ENCODE measurements around the gene HS1BP3.

Gene HS1BP3

DNA sequence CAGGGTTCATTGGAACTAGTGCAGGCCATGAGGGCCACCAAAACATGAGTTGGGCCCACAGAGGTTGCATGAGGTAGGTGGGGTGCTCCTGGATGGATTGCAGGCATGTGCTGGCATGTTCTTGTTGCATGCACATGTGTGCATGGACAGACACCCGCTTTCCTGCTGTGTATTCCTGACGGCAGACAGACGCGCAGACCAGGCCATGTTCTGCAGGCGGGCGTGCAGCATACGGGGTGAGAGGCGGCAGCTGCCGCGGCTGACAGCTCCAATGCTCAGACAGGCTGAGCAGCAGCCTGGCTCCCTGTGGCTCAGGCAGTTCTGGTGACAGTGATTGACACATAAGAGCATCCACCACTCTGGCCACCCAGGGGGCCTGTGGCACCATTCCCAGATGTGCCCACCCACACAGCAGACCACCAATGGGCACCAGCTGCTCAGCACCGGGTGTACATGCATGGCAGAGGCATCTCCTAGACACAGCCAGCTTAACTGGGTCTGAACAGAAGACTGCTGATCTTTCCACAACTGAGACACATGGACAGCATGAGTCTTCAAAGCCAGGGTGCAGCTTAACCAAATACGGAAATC, 21.2 kb downstream of the HS1BP3 start:
- no peak for DNase-seq (ENCODE audit: low read depth)

DNA sequence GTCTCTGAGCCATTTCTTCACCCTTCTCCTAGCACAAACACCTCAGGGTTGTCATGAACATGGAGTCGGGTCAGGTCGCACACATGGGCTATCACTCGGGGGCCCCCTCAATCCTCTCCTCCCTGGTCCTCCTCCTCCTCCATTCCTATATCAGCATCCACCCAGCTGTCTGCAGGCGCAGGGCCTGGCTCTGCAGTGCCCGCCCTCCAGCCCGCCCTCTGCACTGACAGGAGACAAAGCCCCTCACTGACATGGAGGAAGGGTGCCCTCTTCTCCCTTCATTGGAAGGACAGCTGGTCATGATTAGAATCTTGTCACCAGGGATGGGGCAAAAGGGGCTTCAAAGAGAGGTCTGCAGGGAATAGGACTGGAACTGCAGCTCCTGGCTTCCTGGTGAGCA, 21.7 kb downstream of the HS1BP3 start:
- DNase-seq (ENCODE audit: low read depth): no peak

- DNase-seq (ENCODE audit: low read depth): no peak
Observed at GRCh38 chr2:20627712-20628380, 23.1 kb downstream of the HS1BP3 start.

DNA sequence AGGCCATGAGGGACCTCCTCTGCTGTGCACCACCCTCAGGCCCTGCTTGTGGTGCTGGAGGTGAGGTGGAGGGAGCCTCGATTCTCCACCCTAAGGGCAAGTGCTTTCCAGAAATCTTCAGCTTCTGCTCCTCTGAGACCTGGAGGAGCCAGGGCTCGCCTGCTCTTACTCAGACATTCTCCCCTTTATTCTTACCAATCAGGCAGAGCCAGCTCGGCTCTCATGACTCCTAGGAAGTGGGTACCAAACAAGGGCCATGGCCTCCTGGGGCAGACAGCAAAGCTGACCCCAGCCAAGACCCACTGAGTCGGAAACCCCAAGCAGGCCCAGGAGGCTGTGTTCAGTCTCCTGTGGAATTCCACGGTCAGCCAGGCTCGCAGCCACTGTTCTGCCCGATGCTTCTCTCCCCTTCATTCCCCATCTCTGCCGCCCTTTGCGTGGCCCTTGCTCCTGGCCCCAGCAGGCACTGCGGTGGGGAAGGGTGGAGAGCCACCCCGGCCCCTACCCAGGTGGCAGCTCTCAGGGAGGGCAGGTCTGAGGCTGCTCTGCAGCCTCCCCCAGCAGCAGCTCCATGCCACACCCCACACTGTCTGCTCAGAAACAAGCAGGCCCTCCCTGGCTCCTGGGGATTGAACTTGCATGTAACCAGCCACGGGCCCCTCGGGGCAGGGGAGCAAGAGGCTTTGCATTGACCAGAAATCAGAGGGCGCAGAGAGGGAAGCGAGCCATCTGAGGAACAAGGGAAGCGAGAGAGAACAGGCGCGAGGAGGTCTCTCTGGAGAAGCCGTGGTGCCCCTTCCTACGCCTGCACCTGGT, 24.0 kb downstream of the HS1BP3 start:
- DNase-seq (ENCODE audit: low read depth): no peak

DNA sequence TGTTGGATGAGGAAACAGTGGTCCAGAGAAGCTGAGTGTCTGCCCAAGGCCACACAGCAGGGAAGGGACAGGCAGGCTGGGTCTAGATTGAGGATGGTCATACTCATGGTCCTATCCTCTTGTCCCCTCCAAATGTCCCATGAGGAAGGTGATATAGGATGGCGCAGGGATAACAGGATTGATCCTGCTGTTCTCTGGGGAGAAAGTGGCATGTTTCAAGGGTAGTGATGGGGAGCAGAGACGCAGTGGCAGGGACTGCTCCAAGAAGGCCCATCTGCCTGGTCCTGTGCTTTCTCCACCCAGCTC, 24.6 kb downstream of the HS1BP3 start:
- DNase-seq (ENCODE audit: low read depth): no peak

- no peak for DNase-seq (ENCODE audit: low read depth)
Observed at GRCh38 chr2:20625491-20626391, 25.2 kb downstream of the HS1BP3 start.

DNA sequence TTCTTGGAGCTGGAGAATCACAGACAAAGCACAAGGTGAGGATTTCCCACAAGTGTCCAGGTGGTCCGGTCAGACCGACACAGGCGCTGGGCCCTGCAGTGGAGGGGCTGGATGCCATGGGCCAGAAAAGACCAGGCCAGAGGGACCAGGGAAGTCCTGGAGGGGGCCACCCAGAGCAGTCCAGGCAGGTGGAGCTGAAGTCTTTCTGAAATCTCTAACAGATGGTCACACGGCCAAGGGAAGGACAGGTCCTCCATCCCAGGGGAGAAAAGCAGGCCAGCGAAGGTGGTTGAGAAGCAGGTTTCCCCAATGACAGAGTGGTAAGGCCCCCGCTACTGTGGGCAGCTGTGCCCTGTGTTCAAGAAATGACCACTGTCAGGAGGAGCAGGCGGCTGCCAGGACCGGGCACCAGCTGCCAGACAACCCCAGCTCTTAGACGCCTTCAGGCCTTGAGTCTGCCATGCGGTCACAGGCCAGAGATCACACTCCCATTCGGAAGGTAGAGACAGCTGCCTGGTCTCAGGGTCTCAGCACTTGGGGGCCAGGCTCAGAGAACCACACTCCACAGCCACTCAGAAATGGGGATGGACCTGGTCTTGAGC, 25.9 kb downstream of the HS1BP3 start:
- DNase-seq (ENCODE audit: low read depth): no peak

GRCh38 chr2:20624156-20624883, 26.6 kb downstream of the HS1BP3 start:
- no peak for DNase-seq (ENCODE audit: low read depth)

GRCh38 chr2:20623741-20624155, 27.1 kb downstream of the HS1BP3 start:
- DNase-seq (ENCODE audit: low read depth): no peak

DNA sequence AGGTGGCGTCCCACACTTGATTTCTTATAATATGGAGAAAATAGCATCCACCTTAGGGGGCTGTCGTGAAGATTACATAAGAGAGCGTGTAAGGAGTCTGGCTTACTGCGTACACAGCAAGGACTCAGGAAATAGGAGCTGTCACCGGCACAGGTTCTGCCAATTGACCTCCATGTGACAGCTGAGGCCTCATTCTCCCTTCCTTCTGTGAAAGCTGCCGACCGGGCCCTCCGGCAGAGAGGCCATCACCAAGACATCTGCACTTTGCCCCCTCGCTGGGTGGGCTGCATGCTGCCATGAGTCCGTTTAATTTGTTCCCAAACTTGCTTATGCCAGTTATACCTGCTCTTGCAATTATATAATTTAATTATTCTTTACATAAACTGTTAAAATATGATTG, 27.7 kb downstream of the HS1BP3 start:
- DNase-seq (ENCODE audit: low read depth): no peak

DNA sequence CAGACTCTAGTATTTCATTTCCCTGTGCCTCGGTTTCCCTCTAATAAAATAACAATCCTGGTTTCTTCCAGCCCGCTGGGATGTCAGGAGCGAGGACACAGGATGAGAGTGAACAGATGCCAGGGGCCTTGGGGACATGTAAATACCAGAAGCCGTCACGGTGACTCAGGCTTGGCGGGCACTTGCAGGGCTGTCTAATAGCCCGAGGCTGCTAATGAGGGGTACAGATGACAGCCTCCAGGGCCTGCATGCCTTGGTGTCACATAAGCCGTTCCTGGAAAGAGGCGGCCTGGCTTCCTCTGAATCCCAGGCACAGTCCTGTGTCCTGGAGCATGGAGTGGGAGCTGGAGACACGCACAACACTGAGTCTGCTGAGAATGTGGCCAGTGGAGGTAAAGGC, 28.2 kb downstream of the HS1BP3 start:
- no peak for DNase-seq (ENCODE audit: low read depth)

DNA sequence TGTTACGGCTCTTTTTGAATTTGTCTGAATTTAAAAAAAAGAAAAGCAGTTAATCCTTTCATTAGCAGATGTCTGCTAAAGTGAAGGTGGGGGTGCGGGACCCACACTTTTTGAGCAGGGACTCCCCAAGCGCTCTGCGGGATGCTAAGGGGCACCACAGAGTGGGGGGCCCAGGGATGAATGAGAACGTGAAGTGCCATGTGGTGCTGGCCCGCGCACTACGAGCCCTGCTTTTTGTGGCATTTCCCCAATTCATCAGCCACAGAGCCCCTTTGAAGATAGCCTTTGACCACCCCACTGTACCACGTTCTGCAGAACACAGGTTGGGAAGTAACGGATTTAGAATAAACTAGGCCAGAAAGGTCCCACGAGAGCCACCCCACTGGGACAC, 28.6 kb downstream of the HS1BP3 start:
- no peak for DNase-seq (ENCODE audit: low read depth)

- DNase-seq (ENCODE audit: low read depth): no peak
Observed at GRCh38 chr2:20621366-20622295, 29.3 kb downstream of the HS1BP3 start.

DNA sequence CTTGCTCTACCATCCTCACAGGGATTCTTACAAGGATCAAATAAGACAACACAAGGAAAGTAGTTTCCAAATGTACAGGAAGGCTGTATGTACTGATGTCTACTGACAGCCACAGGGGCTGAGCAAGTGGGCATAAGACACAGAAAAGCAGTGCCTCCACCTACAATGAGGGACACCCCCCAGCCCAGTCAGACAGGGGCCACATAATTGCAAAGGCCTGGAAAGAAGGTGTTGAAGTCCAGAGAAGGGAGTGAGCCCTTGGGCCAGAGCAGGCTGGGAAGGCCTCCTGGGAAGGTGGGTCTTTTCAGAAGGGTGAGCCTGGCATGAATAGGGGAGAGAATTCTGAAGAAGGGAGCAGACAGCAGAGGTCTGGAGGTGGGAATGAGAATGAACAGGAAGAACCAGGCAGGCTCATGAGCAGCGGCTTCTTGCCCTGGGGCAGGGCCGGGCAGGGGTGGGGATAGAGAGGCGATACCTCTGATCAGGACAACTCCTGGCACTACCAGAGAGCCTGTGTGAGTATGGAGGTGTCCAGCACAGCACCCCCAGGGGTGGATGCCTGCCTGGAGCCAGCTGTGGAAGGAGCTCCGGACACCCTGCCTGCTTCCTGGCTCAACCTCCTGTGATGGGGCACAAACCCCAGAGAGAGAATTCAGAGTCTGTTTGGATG, 30.1 kb downstream of the HS1BP3 start:
- DNase-seq (ENCODE audit: low read depth): no peak

- no peak for DNase-seq (ENCODE audit: low read depth)
Observed at GRCh38 chr2:20620271-20620681, 30.6 kb downstream of the HS1BP3 start.

DNA sequence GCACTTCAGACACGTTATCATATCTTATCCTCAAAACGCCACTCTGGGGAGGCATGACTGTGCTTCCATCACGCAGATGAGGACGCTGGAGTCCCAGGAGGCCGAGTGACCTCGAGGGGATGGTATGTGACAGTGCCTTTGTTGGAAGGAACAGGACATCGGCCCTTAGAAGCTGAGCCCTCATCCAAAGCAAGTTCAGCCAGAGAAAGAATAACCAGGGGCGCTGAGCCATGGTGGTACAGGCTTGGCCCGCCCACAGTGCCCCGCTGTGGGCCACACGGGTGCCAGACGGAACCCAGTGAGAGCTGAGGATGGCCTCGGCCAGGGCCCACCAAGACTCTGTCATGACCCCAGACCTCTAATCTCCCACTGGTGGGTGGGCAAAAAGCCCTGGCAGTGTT, 31.3 kb downstream of the HS1BP3 start:
- DNase-seq (ENCODE audit: low read depth): no peak

DNA sequence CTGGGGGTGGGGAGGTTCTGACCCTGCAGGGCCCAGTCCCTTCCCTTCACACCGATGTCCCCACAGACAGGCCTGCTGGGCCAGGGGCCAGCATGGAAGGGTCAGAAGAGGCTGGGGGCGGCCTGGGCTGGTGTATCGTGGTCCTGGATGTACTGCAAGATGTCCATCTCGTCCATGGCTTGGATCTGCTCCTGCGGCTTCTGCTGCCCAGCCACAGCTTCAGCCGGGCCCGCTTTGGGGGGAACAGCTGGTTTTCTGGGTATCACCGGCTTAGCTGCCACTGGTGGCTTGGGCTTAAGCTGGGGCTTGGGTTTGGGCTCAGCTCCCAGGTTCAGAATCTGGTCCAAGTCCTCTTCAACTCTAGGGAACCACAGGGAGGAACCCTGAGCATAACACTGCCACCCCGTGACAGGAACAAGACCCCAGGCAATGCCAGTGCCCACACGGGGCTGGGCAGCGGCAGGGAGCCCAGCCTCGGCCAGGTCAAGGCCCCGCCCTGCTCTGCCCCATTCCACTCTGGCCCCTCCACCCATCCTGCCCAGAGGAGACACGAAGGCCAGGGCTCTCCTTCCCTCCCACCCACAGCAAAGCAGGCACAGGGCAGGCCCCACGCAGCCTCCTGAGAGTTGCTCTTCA, 31.9 kb downstream of the HS1BP3 start:
- DNase-seq (ENCODE audit: low read depth): no peak

DNA sequence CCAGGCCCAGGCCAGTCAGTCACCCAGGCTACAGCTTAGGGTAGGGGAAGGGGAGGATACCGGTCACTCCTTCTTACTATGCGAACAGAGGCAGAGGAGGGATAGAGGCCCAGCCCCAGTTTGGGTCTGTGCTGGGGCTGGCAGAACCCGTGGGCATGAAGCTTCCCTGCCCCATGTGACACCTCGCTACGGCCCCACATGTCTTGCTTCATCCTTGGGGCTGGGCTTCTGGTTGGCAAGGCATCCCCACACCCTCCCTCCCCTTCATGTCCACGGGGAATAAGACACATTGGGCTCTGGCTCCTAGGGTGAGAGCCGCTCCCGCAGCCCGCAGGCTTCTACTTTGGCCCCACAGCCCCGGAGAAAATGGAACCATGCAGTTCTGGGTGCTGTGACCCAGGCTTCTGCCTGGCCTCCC, 32.4 kb downstream of the HS1BP3 start:
- no peak for DNase-seq (ENCODE audit: low read depth)

DNA sequence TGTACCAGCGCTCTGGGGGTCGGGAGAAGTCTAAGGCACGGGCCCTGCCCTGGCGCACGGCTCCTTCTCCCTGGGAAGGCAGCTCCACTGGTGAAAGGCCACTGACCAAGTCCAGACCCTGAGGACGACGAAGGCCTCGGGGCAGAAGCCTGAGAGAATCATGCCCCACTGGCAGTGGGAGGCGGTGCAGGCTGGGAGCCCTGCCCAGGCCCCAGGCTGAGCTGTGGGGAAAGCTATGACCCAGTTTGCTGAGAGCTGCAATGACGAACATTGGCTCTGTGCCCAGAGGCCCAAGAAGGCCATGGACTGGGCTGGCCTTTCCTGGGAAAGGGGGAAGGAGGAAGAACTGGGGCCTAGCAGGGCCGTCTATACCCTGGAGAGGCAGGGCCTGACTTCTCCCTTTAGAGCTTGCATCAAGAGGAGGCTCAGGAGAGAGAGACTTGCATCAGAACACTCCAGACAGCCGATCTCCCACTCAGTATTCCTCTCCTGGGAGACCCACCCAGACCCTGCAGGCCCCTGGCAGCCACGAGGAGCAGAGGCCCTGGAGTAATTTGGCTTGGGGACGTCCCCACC, 32.9 kb downstream of the HS1BP3 start:
- no peak for DNase-seq (ENCODE audit: low read depth)
